ENCODE data around the gene ABCC2.

GRCh38 chr10:99841746-99842145 is 59.3 kb downstream of the ABCC2 start:
- TF ChIP-seq CTCF (IDR thresholded peaks at IDR 0.05) (no peak), REST (IDR thresholded peaks at IDR 0.05; ENCODE audit: insufficient read depth in 1 of 2, low read depth in 2 of 2, low read length in 1 of 2) (no peak), POLR2AphosphoS5 (IDR thresholded peaks at IDR 0.05; ENCODE audit: low read depth, low read length) (no peak), SIN3A (IDR thresholded peaks at IDR 0.05; ENCODE audit: borderline replicate concordance, insufficient read depth, low read depth, low read length) (no peak), TCF7L2 (IDR thresholded peaks at IDR 0.05; ENCODE audit: low read depth, low read length) (no peak)
